K562 (cell line): ENCODE data around the gene A2ML1. TPM values are rescaled to one million over a fixed set of nuclear protein-coding genes. Genes with fewer than 3 reads are reported as not detected.

Experiments used
- ATAC-seq: fragments of 200-7000 bp; cut with Tn5 transposase; 3 replicates; pipeline ENCODE4 v1.9.1; 2020; ENCODE audit warnings: moderate library complexity
- BruUV-seq: library from RNA; stranded (reverse); fragments of 400-500 nt; replicated peaks from 2 replicates; lab custom pipeline; 2021; lab: Mats Ljungman, UMichigan
- CTCF ChIA-PET: fragments of 300-600 bp; formaldehyde crosslinking; extraction: SDS; loops from one replicate; lab custom pipeline; 2021; ENCODE audit warnings: low intra/inter-chr PET ratio; lab: Yijun Ruan, JAX
- POLR2A ChIA-PET: fragments of 300-600, 350-650 bp; sonication (Branson Sonifier 250); formaldehyde crosslinking; extraction: SDS; loops from one replicate; lab custom pipeline; 2021; ENCODE audit warnings: antibody characterized with exemption, inconsistent platforms; lab: Yijun Ruan, JAX
- DNase-seq, 4 experiments: peaks; one replicate each; pipeline versions ENCODE4 v3.0.0 to v3.0.0-alpha.2; 2011 to 2018; ENCODE audit warnings: low spot score in 3 of 4, mixed read lengths in 3 of 4; ENCODE audit errors: extremely low read depth in 1 of 4
- FAIRE-seq: peaks from 2 replicates; lab custom pipeline; 2011; peaks lifted over from hg19 to GRCh38; lab: Jason Lieb, UNC
- H2AFZ ChIP-seq: 2 replicates; pipeline ENCODE4 v1.6.0; 2011; ENCODE audit warnings: low read depth, low read length, control low read depth, inconsistent platforms
- H3K27ac ChIP-seq: fragments of 200-600 bp; 3 replicates; pipeline ENCODE4 v1.8.0; 2011; ENCODE audit warnings: low read depth, mild to moderate bottlenecking, control low read depth, inconsistent platforms, low read length, moderate library complexity, mixed read lengths; ENCODE audit errors: extremely low read depth
- H3K27me3 ChIP-seq, 2 experiments: fragments of 300-600 bp in 1 of 2; 2 replicates in 1 of 2; 3 replicates in 1 of 2; pipeline versions ENCODE4 v1.6.0 to v1.8.0; 2011; ENCODE audit warnings: inconsistent platforms in 2 of 2, low read length in 2 of 2, mild to moderate bottlenecking in 1 of 2, mixed read lengths in 1 of 2, moderate library complexity in 1 of 2; ENCODE audit not compliant: control insufficient read depth in 2 of 2, insufficient read depth in 2 of 2
- H3K36me3 ChIP-seq: fragments of 300-600 bp; 3 replicates; pipeline ENCODE4 v1.8.0; 2011; ENCODE audit warnings: mild to moderate bottlenecking, low read length, inconsistent platforms; ENCODE audit not compliant: control insufficient read depth, insufficient read depth
- H3K4me1 ChIP-seq, 2 experiments: fragments of 200-600 bp in 1 of 2; replicated peaks in 1 of 2; 2 replicates in 1 of 2; 3 replicates in 1 of 2; pipeline versions ENCODE4 v1.5.1 to v1.8.0; 2011; ENCODE audit warnings: inconsistent platforms in 2 of 2, low read length in 2 of 2, mild to moderate bottlenecking in 1 of 2, mixed read lengths in 1 of 2, moderate library complexity in 1 of 2; ENCODE audit not compliant: control insufficient read depth in 2 of 2, insufficient read depth in 2 of 2
- H3K4me2 ChIP-seq: 2 replicates; pipeline ENCODE4 v1.6.1; 2011; ENCODE audit warnings: low read length, control low read depth, inconsistent platforms, mixed read lengths; ENCODE audit not compliant: insufficient read depth
- H3K4me3 ChIP-seq: fragments of 200-600 bp; sonication (generic), shearing (Covaris generic); 2 replicates; pipeline ENCODE4 v1.5.1; 2016; ENCODE audit warnings: control low read depth, inconsistent platforms
- H3K79me2 ChIP-seq: fragments of 200-600 bp; 3 replicates; pipeline ENCODE4 v1.8.0; 2011; ENCODE audit warnings: low read length, inconsistent platforms; ENCODE audit not compliant: control insufficient read depth, insufficient read depth
- H3K9ac ChIP-seq, 2 experiments: 2 replicates each; pipeline versions ENCODE4 v1.6.0 to v1.6.1; 2011; ENCODE audit warnings: low read depth in 2 of 2, low read length in 2 of 2, control low read depth in 1 of 2, inconsistent platforms in 1 of 2, mild to moderate bottlenecking in 1 of 2, mixed read lengths in 1 of 2; ENCODE audit not compliant: insufficient read depth in 1 of 2
- H3K9me1 ChIP-seq: one replicate; pipeline ENCODE4 v1.6.0; 2011; ENCODE audit warnings: inconsistent platforms, mild to moderate bottlenecking, low read length, moderate library complexity; ENCODE audit not compliant: control insufficient read depth, insufficient read depth
- H3K9me3 ChIP-seq: replicated peaks from 2 replicates; pipeline ENCODE4 v1.5.1; 2011; ENCODE audit warnings: low read depth, low read length, inconsistent platforms; ENCODE audit not compliant: control insufficient read depth, insufficient read depth
- H4K20me1 ChIP-seq: replicated peaks from 2 replicates; pipeline ENCODE4 v1.6.1; 2011; ENCODE audit warnings: low read length, inconsistent platforms, mixed read lengths; ENCODE audit not compliant: control insufficient read depth, insufficient read depth
- CTCF ChIP-seq, 3 experiments: IDR thresholded peaks in 2 of 3; conservative IDR thresholded peaks in 1 of 3; 2 replicates each; pipeline ENCODE4 v1.5.1; 2011 to 2012; ENCODE audit warnings: low read length in 3 of 3, mild to moderate bottlenecking in 3 of 3, control low read depth in 2 of 3, improper control_type of control experiment in 1 of 3, inconsistent platforms in 1 of 3, low read depth in 1 of 3, mixed read lengths in 1 of 3, moderate library complexity in 1 of 3; ENCODE audit not compliant: insufficient read depth in 2 of 3
- POLR2AphosphoS5 ChIP-seq: IDR thresholded peaks from 2 replicates; pipeline ENCODE4 v1.6.1; 2011; ENCODE audit warnings: mild to moderate bottlenecking, low read depth, low read length, moderate library complexity; ENCODE audit not compliant: control insufficient read depth, insufficient read depth
- REST ChIP-seq, 2 experiments: fragments of 450-650 bp; formaldehyde crosslinking in 1 of 2; IDR thresholded peaks; 2 replicates each; pipeline versions ENCODE4 v1.4.0 to v1.6.1; 2014 to 2020; ENCODE audit warnings: mild to moderate bottlenecking in 2 of 2, borderline replicate concordance in 1 of 2, low read depth in 1 of 2
- SMC3 ChIP-seq: conservative IDR thresholded peaks from 2 replicates; pipeline ENCODE4 v1.6.1; 2011; ENCODE audit warnings: low read depth, low read length, improper control_type of control experiment; ENCODE audit not compliant: insufficient read depth
- TCF3 ChIP-seq: sonication (generic); formaldehyde crosslinking; IDR thresholded peaks from 2 replicates; pipeline ENCODE4 v1.4.0; 2020; ENCODE audit warnings: mild to moderate bottlenecking, missing genetic modification reagents
- TOE1 ChIP-seq, 2 experiments: fragments of 450-650 bp in 1 of 2; sonication (generic) in 1 of 2; formaldehyde crosslinking in 1 of 2; IDR thresholded peaks; 2 replicates each; pipeline versions ENCODE4 v1.7.1 to v1.8.0; 2016 to 2022; ENCODE audit warnings: borderline replicate concordance in 2 of 2, mild to moderate bottlenecking in 2 of 2, antibody characterized with exemption in 1 of 2, inconsistent platforms in 1 of 2, low read depth in 1 of 2, missing genetic modification reagents in 1 of 2, moderate library complexity in 1 of 2
- ZNF239 ChIP-seq: fragments of 250-450 bp; sonication (Bioruptor Pico); IDR thresholded peaks from 2 replicates; pipeline ENCODE4 v1.4.0; 2020; ENCODE audit warnings: mild to moderate bottlenecking
- ZNF274 ChIP-seq: IDR thresholded peaks from 2 replicates; pipeline ENCODE4 v1.6.1; 2011; ENCODE audit warnings: low read depth, mild to moderate bottlenecking, low read length, moderate library complexity, borderline replicate concordance
- WGBS: fragments of 100-300 bp; shearing (Covaris generic); methylation state at CpG from one replicate; pipeline ENCODE4 v1.1.6; 2016; ENCODE audit warnings: low coverage, mixed read lengths; ENCODE audit not compliant: insufficient coverage; ENCODE audit errors: missing lambda C conversion rate; 5-methylcytosine and 5-hydroxymethylcytosine counted together
- in situ Hi-C: fragments of 300-500 bp; cut with MboI; formaldehyde crosslinking; loops from 4 replicates; pipeline ENCODE4 v1.15.0; 2018; ENCODE audit warnings: inconsistent platforms, mixed read lengths
- intact Hi-C: fragments of 100-400 bp; cut with micrococcal nuclease; formaldehyde crosslinking; loops from 2 replicates; pipeline ENCODE4 v1.14.2; 2022
- polyA plus RNA-seq, 8 experiments: library from polyadenylated mRNA; depleted of rRNA in 4 of 8; stranded (reverse) in 5 of 8; unstranded in 3 of 8; fragments of >200 nt; fragmentation: Nextera tagmentation in 2 of 8; fragmentation: Illumina TruSeq in 1 of 8; extraction: Ambion mirVana in 2 of 8; extraction: Trizol in 1 of 8; gene quantifications; 2 replicates each; pipeline versions ENCODE4 v1.2.1 to v1.2.3, GENCODE V29; 2011 to 2014; ENCODE audit warnings: inconsistent platforms in 1 of 8, missing spikeins in 1 of 8
- total RNA-seq, 7 experiments: library from RNA; depleted of rRNA in 6 of 7; stranded (reverse); fragments of >200 nt in 6 of 7; fragmentation: Illumina TruSeq in 2 of 7; extraction: Trizol in 2 of 7; gene quantifications; 2 replicates each; pipeline versions ENCODE4 v1.2.1 to v1.2.3, GENCODE V29; 2011 to 2021; ENCODE audit warnings: low replicate concordance in 1 of 7

Gene A2ML1
- total and polyA plus RNA-seq, 9 of the 15 experiments (the other 6 are each of a cell fraction or from before 2014, with no cell fraction given), result 0.04 to 0.47 (median 0.13) TPM

GRCh38 chr12:8860165-8860961, 37.9 kb downstream of the A2ML1 start:
- WGBS, result 48% methylated on average over 10 of the region's 10 CpGs
- Histone ChIP-seq H2AFZ (peak overlapping the region; percentile 74), H3K9ac (no peak overlapping the region), H3K9me3 (no peaks in the 10 kb centered on the region), H3K27ac (no peak overlapping the region), H4K20me1 (no peaks in the 10 kb centered on the region), H3K4me1 (peaks cover 0 to 7% of the 10 kb centered on the region in 2 experiments; a peak in 3 of 5 replicates), H3K27me3 (no peaks in the 10 kb centered on the region), H3K4me2 (no peak overlapping the region), H3K9me1 (no peaks in the 10 kb centered on the region), H3K36me3 (no peaks in the 10 kb centered on the region), H3K4me3 (no peak overlapping the region), H3K79me2 (no peaks in the 10 kb centered on the region)
- FAIRE-seq (peak; percentile 76), ATAC-seq (peak; percentile 90), DNase-seq (peak; percentile 37 to 73 (median 38))
- in situ Hi-C loops (no loop called here), intact Hi-C loops (no loop called here)
- POLR2A ChIA-PET, result interaction anchor here (0.6 to 1.1 kb wide), 7 partner anchors 8 to 70 kb away, joined by 3 to 6 read pairs (median 3); no protein-coding TSS in a partner anchor
- CTCF ChIA-PET, result interaction anchor here (0.6 to 1.5 kb wide), 2 partner anchors 80 to 179 kb away, joined by 3 to 7 read pairs; no protein-coding TSS in a partner anchor
- BruUV-seq, result no TSS peak
- TF ChIP-seq CTCF (IDR thresholded peaks at IDR 0.05 in 2 of 3, conservative IDR thresholded peaks at IDR 0.05 in 1 of 3; ENCODE audit: insufficient read depth in 2 of 3, low read depth in 1 of 3, low read length in 3 of 3) (peak; percentile 61 to 74 (median 65)), TCF3 (CRISPR knock-in tag) (peak; percentile 26; the same call in 1 of the 2 replicates), ZNF274 (no peak), POLR2AphosphoS5 (no peak), SMC3 (0 out of 2 replicates have a peak, but pooled peaks have one; percentile 16), TOE1 (IDR thresholded peaks at IDR 0.05; ENCODE audit: borderline replicate concordance) (no peak), TOE1 (CRISPR knock-in tag; IDR thresholded peaks at IDR 0.05; ENCODE audit: borderline replicate concordance, low read depth) (no peak), ZNF239 (CRISPR knock-in tag) (no peak), REST (IDR thresholded peaks at IDR 0.05; ENCODE audit: borderline replicate concordance) (peak; percentile 41; the same call in 1 of the 2 replicates), REST (CRISPR knock-in tag; IDR thresholded peaks at IDR 0.05; ENCODE audit: low read depth) (no peak)
